Mucosa of gallbladder (tissue), 1 donor: Measurements from ENCODE around the gene STK35. TPM values are rescaled to one million over a fixed set of nuclear protein-coding genes. Genes with fewer than 3 reads are reported as not detected.
A peak's percentile ranks its signal among the peaks of the same experiment; 100 is the strongest.

Experiments used
- DNase-seq: peaks from one replicate; pipeline ENCODE4 v3.0.0-alpha.2; 2020; ENCODE audit warnings: low spot score
- total RNA-seq: library from RNA; stranded (reverse); gene quantifications from one replicate; pipeline ENCODE4 v1.2.1, GENCODE V29; 2021
- donor health status: DM: no; HTN: no; CAD: no.

The STK35 gene
- 21.0 TPM for total RNA-seq

GRCh38 chr20:2101057-2101864 lies at the start of gene STK35:
Gene STK35 (plus strand): TSS chr20:2101827. CDS start chr20:2101882, 55 bp downstream.
- no peak for DNase-seq

- DNase-seq, result no peak
These were observed 49.7 kb upstream of the STK35 start for GRCh38 chr20:2051946-2052345.

DNA sequence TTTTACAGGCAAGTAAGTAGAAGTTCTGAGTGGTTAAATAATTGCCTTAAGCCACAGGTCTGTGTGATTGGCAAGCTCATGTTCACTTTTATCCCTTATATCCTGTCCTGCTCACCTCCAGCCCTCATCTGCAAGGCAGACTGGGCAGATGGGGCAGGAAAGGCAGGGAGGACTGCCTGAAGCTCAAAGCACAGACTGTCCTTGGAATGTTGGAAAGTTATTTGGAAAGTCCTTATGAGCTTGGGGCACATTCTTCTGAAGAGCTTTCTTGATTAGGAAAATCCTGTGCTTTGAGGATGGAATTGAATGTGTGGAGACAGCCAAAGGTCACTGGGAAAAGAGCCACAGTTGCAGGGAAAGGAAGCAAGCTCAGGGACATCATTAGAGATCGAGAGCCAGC lies 48.9 kb upstream of the STK35 start:
- no peak for DNase-seq

DNA sequence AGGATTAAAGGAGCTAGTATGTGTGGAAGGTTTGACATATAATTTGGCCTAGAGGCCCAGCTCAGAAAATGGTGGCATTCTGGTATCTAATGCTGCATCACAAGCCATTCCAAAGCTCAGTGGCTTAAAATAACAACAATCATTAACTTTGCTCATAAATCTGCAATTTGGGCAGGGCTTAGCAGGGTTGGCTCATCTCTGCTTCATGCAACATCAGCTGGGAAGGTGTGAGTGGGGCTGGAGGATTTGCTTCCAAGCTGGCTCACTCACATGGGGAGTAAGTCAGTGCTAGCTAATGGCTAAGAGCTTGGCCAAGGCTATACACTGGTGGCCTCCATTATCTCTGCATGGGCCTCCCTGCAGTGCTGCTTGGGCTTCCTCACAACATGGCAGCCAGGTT lies 48.0 kb upstream of the STK35 start:
- no peak for DNase-seq

DNA sequence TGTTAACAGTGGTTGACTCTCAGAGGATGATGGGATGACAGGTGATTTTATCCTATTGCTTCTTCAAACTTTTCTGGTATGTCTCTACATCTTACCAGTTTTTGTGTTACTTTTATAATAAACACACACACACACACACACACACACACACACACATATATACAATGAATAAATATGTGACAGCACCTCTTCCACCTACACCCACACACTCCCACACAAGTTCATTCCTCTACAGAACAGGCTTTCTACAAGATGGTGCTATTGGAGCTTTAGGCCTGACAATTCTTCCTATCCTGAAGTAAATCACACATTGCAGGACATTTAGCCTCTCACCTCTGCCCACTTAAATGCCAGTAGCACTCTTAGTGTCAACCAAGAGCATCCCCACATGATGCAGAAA lies 46.7 kb upstream of the STK35 start:
- DNase-seq, result no peak

DNA sequence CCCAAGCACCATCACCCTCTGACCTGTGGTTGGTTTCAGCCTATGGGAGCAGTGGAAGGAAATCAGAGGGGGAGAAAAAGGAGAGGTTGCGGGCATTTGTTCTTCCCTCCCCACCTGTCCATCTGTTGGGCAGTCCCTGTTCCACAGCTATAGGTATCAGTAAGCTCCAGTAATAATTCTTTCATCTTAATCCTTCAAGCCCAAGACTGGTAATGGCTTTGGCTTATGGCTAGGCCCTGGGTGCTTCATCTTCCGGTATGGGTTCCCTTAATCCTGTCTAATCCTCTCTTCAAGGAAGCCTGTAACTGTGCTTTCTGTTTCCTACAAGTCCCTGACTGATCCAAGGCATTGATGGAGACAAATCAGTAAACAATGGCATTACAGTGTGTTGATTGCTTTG lies 42.2 kb upstream of the STK35 start:
- DNase-seq, result no peak

DNA sequence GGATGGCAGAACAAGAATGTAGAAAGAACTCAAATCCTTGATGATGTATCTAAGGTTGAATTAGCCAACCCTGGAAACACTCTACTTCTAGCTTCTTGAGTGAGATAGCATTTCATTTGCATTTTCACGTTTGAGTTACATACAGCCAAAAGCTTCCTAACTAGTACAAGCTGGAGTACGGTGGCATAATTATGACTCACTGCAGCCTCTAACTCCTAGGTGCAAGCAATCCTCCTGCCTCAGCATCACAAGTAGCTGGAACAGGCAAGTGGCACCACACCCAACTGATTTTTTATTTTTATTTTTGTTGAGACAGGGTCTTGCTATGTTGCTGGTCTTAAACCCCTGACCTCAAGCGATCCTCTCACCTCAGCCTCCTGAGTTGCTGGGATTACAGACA lies 36.5 kb upstream of the STK35 start:
- no peak for DNase-seq

DNA sequence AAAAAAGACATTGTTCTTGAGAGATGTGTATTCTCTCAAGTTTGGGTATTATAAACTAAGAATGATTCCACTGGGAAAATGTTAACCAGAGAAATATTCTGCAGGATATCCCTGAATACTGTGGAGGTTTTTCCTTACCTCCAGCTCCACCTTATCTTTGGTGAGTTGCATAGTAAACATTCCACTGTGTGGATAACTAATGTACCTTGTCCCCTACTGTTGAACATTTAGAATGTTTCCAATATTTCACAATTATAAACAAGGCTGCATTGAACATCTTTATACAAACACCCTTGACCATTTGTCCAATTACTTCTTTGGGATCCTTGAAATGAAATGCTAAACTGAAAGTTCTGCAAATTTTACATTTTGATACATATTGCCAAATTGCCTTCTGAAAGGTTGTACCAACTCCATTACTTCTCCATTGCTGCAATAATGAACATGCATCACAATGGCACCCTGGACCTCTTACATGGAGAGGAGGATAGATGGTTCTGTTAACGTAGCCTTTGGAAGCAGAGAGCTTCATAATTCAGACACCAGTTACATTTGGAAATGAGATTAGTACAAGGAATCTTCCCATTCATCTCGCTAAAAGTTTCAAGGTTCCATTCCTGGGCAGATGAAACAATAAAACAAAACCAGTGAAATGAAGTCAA lies 35.0 kb upstream of the STK35 start:
- no peak for DNase-seq

DNA sequence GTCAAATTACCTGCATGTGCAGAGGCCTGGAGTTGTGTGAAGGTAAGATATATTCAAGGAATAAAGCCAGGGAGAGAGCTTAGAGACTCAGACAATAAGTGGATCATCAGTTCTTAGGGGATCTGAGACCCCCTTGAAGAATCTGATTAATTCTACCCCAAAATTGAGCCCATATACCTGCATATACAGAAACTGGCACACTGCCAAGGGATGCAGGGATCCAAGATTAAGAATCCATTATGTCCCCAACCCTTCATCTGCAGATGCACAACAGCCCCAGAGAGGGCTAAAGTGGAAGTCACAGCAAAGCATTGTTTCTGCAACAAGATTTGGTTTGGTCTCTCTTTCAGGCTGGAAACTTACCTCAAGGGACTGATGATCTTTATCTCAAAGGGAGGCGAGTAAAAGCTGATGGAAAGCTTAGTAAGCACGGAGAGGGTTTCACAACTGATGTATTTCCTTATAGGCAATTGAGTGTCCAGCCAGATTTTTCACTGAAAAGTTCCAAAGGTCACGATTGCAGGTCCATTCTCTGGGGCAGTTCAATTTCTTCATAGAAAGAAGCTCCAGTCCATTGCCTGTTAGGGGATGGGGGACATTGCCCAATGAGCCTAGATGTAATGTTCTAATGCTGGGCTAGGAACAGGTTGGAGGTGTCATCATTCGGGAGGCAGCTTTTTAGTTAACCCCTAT lies 20.9 kb upstream of the STK35 start:
- DNase-seq, result no peak

DNA sequence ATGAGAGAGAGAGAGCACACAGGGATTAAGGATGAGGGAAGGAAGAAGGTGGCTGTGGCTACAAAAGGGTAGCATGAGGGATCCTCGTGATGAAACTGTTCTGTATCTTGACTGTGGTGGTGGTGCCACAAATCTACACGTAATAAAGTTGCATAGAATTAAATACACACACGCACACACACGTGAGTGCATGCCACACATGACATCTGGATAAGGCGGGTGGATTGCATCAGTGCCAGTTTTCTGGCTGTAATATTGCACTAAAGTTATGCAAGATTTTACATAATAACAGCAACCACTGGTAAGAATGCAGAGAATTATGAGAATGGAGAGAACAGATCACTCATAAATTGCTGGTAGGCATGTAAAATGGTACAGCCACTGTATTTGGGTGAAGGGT lies 16.9 kb upstream of the STK35 start:
- DNase-seq, result no peak

- DNase-seq, result no peak
These were observed 15.2 kb upstream of the STK35 start for GRCh38 chr20:2086177-2086979.

- DNase-seq, result no peak
These were observed 14.6 kb upstream of the STK35 start for GRCh38 chr20:2086980-2087377.

GRCh38 chr20:2088891-2089290 lies 12.7 kb upstream of the STK35 start:
- no peak for DNase-seq

DNA sequence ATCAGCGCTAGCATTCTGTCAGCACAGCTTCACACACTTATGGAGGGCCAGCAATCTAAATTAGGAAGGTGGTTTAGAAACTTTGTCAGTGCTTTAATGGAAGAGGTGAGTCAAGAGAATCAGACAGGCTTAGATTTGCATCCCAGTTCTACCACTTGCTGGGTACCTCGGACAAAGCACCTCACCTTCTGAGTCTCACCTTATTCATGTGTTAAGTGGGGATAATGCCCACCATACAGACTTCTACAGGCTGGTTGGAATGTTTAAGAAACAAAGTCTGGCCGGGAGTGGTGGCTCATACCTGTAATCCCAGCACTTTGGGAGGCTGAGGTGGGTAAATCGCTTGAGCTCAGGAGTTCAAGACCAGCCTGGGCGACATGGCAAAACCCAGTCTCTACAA lies 12.2 kb upstream of the STK35 start:
- no peak for DNase-seq

GRCh38 chr20:2093159-2093781 lies 8.4 kb upstream of the STK35 start:
- no peak for DNase-seq

- no peak for DNase-seq
These were observed 7.7 kb upstream of the STK35 start for GRCh38 chr20:2093883-2094282.

GRCh38 chr20:2101865-2102584 lies 398 bp downstream of the STK35 start:
- DNase-seq, result peak; percentile 90

- peak; percentile 82 for DNase-seq
These were observed 1.2 kb downstream of the STK35 start for GRCh38 chr20:2102585-2103460.

GRCh38 chr20:2103461-2104153 lies 2.0 kb downstream of the STK35 start:
- DNase-seq, result no peak
